GM23338 (cell line): ENCODE results near the gene PLEKHG5. TPM values are rescaled to one million over a fixed set of nuclear protein-coding genes. Genes with fewer than 3 reads are reported as not detected.
A peak's percentile ranks its signal among the peaks of the same experiment; 100 is the strongest.
"Not testable (repeated sequence)": the region's sequence is repeated elsewhere in the genome, so short reads cannot be mapped to it uniquely, and the experiment has no call there.

Experiments
- ATAC-seq: fragments of 200-7000 bp; cut with Tn5 transposase; 3 replicates; pipeline ENCODE4 v1.9.1; 2020
- DNase-seq: peaks from one replicate; pipeline ENCODE4 v3.0.0-alpha.2; 2015; ENCODE audit warnings: low spot score
- H2AFZ ChIP-seq: fragments of 200-600 bp; sonication (generic); 2 replicates; pipeline ENCODE4 v1.8.0; 2016; ENCODE audit warnings: antibody characterized with exemption, mild to moderate bottlenecking, moderate library complexity
- H3F3A ChIP-seq: fragments of 200-600 bp; sonication (generic); replicated peaks from 2 replicates; pipeline ENCODE4 v1.8.0; 2017; ENCODE audit warnings: antibody characterized with exemption, mixed run types, low read depth
- H3K27ac ChIP-seq: fragments of 200-600 bp; sonication (generic); 2 replicates; pipeline ENCODE4 v1.6.1; 2016; ENCODE audit warnings: low read depth
- H3K27me3 ChIP-seq: fragments of 200-600 bp; sonication (generic); 2 replicates; pipeline ENCODE4 v1.8.0; 2016; ENCODE audit warnings: mild to moderate bottlenecking, mixed run types, moderate library complexity; ENCODE audit not compliant: insufficient read depth
- H3K36me3 ChIP-seq: fragments of 200-600 bp; sonication (generic); 2 replicates; pipeline ENCODE4 v1.8.0; 2016; ENCODE audit warnings: mild to moderate bottlenecking; ENCODE audit not compliant: insufficient read depth
- H3K4me1 ChIP-seq: fragments of 200-600 bp; sonication (generic); 2 replicates; pipeline ENCODE4 v1.8.0; 2016; ENCODE audit warnings: mild to moderate bottlenecking, moderate library complexity; ENCODE audit not compliant: insufficient read depth
- H3K4me2 ChIP-seq: fragments of 200-600 bp; sonication (generic); 2 replicates; pipeline ENCODE4 v1.7.1; 2017; ENCODE audit warnings: mixed run types
- H3K4me3 ChIP-seq: fragments of 200-600 bp; sonication (generic); 2 replicates; pipeline ENCODE4 v1.6.1; 2016; ENCODE audit warnings: mixed run types
- H3K79me2 ChIP-seq: fragments of 200-600 bp; sonication (generic); replicated peaks from 2 replicates; pipeline ENCODE4 v1.8.0; 2017; ENCODE audit warnings: mild to moderate bottlenecking; ENCODE audit not compliant: insufficient read depth
- H3K9me2 ChIP-seq: fragments of 200-600 bp; sonication (generic); 2 replicates; pipeline ENCODE4 v1.8.0; 2017; ENCODE audit not compliant: insufficient read depth
- H4K20me1 ChIP-seq: fragments of 200-600 bp; sonication (generic); replicated peaks from 2 replicates; pipeline ENCODE4 v1.8.0; 2017; ENCODE audit warnings: mild to moderate bottlenecking; ENCODE audit not compliant: insufficient read depth
- H3K27ac Mint-ChIP-seq: 2 replicates; pipeline ENCODE4 v1.8.0; 2020; ENCODE audit warnings: inconsistent platforms, mild to moderate bottlenecking, moderate library complexity, mixed read lengths
- H3K27me3 Mint-ChIP-seq: 3 replicates; pipeline ENCODE4 v1.8.0; 2022; ENCODE audit warnings: low read depth, mild to moderate bottlenecking, moderate library complexity, mixed read lengths, inconsistent platforms; ENCODE audit not compliant: insufficient read depth, poor library complexity
- H3K36me3 Mint-ChIP-seq: 3 replicates; pipeline ENCODE4 v1.8.0; 2021; ENCODE audit warnings: low read depth, mild to moderate bottlenecking, inconsistent platforms, moderate library complexity, mixed read lengths
- H3K4me1 Mint-ChIP-seq: 3 replicates; pipeline ENCODE4 v1.8.0; 2020; ENCODE audit warnings: mild to moderate bottlenecking, inconsistent platforms, mixed read lengths
- H3K4me3 Mint-ChIP-seq: 3 replicates; pipeline ENCODE4 v1.8.0; 2021; ENCODE audit warnings: moderate library complexity, mild to moderate bottlenecking, inconsistent platforms, mixed read lengths
- H3K9me3 Mint-ChIP-seq: 3 replicates; pipeline ENCODE4 v1.8.0; 2020; ENCODE audit warnings: moderate library complexity, mild to moderate bottlenecking, inconsistent platforms, mixed read lengths
- EZH2phosphoT487 ChIP-seq: fragments of 200-600 bp; sonication (generic); IDR thresholded peaks from one replicate; pipeline ENCODE4 v1.8.1; 2018; ENCODE audit warnings: antibody characterized with exemption; ENCODE audit not compliant: unreplicated experiment
- POLR2AphosphoS5 ChIP-seq: IDR thresholded peaks from 2 replicates; pipeline ENCODE4 v1.6.1; 2016; ENCODE audit warnings: antibody characterized with exemption, low read depth
- ZNF331 ChIP-seq: fragments of 250-450 bp; sonication (Bioruptor Pico); IDR thresholded peaks from 2 replicates; pipeline ENCODE4 v1.5.0; 2020; ENCODE audit warnings: low read depth, mild to moderate bottlenecking, moderate library complexity
- polyA plus RNA-seq: library from polyadenylated mRNA; unstranded; fragments of >200 nt; fragmentation: Nextera tagmentation; extraction: Ambion mirVana; gene quantifications from 2 replicates; pipeline ENCODE4 v1.2.1, GENCODE V29; 2016
- total RNA-seq: library from RNA; depleted of rRNA; stranded (reverse); fragments of >200 nt; shearing (Covaris generic); gene quantifications from 2 replicates; pipeline ENCODE4 v1.2.3, GENCODE V29; 2014
- TF ChIP-seq, protein P1 (sequence below), 2 experiments: fragments of 200-600 bp in 1 of 2; sonication (generic) in 1 of 2; conservative IDR thresholded peaks; 2 replicates each; pipeline versions ENCODE4 v1.5.1 to v1.6.1; 2016 to 2017; ENCODE audit warnings: antibody characterized with exemption in 2 of 2, low read depth in 2 of 2, mild to moderate bottlenecking in 2 of 2, moderate library complexity in 1 of 2
- TF ChIP-seq, protein P2 (sequence below): fragments of 250-450 bp; sonication (Bioruptor Pico); IDR thresholded peaks from 2 replicates; pipeline ENCODE4 v1.5.0; 2020; ENCODE audit warnings: mild to moderate bottlenecking, moderate library complexity

PLEKHG5 gene
- total and polyA plus RNA-seq, 2 experiments from 2014 or later = 9.0 to 26.4 TPM

DNA sequence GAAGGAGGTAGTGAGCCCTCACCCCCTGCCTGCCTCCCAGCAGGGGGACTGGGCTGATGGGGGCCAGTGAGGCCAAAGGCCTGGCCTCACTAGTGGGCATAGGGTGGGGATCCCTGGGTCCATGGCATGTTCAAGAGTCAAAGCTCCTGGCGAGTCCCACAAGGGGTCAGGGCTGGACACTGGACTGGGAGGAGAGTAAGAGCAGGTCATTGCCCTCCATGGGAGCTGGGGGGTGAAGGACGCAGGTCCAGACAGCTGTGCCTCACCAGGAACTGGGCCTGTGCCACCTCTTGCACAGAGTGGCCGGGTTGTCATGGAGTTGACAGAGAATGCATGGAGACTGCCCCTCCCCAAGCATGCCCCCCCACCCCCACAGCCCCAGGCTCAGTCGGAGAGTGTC, 45.5 kb downstream of the PLEKHG5 start:
- H3K4me1 ChIP-seq, H3K9me2 ChIP-seq, H2AFZ ChIP-seq, H3K79me2 ChIP-seq, H3K36me3 ChIP-seq, H3F3A ChIP-seq, H3K27ac Mint-ChIP-seq, H4K20me1 ChIP-seq, H3K27ac ChIP-seq, H3K4me2 ChIP-seq, H3K4me3 Mint-ChIP-seq, ATAC-seq, DNase-seq, H3K9me3 Mint-ChIP-seq, H3K4me3 ChIP-seq, H3K36me3 Mint-ChIP-seq: not testable (repeated sequence)
- H3K27me3 ChIP-seq = peaks cover 12% of the 10 kb centered on the region
- peaks cover 30% of the 10 kb centered on the region for H3K4me1 Mint-ChIP-seq
- H3K27me3 Mint-ChIP-seq = peaks cover 22% of the 10 kb centered on the region

DNA sequence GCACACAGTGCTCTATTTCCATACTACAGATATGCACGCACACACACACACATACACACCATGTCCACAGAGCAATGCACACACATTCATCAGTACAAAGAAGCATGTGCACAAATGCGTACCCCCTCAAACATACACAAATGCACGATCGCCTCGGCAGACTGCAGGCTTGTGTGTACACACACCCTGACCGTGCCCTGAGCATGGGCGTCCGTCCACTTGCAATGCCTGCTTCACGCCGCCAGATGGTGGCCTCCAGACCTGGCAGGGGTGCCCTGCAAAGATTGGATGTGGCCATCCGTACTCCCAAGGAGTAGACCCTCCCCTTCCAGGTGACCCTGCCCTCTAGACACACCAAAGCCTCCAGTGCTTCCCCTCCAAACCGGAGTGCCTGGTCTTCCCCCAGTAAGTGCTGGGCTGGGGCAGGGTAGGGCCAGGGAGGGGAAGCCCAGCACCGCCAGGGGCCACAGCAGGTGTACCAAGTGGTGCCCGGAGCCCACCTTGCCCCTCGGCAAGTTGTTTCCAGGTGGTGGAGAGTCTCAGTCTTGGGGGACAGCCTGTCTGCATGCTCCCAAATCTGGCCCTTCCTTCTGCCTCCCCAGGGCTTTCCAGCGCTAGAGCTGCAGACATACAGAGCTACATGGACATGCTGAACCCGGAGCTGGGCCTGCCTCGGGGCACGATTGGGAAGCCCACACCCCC, 46.3 kb downstream of the PLEKHG5 start:
- H3K4me3 Mint-ChIP-seq = no peak overlapping the region
- no peak for TF ChIP-seq ZNF331 (CRISPR knock-in tag)
- TF ChIP-seq, protein P1, sequence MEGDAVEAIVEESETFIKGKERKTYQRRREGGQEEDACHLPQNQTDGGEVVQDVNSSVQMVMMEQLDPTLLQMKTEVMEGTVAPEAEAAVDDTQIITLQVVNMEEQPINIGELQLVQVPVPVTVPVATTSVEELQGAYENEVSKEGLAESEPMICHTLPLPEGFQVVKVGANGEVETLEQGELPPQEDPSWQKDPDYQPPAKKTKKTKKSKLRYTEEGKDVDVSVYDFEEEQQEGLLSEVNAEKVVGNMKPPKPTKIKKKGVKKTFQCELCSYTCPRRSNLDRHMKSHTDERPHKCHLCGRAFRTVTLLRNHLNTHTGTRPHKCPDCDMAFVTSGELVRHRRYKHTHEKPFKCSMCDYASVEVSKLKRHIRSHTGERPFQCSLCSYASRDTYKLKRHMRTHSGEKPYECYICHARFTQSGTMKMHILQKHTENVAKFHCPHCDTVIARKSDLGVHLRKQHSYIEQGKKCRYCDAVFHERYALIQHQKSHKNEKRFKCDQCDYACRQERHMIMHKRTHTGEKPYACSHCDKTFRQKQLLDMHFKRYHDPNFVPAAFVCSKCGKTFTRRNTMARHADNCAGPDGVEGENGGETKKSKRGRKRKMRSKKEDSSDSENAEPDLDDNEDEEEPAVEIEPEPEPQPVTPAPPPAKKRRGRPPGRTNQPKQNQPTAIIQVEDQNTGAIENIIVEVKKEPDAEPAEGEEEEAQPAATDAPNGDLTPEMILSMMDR (conservative IDR thresholded peaks at IDR 0.05; ENCODE audit: low read depth in 2 of 2) = peak; percentile 52 to 75
- peaks cover 13% of the 10 kb centered on the region for H3K27me3 ChIP-seq
- H3K27me3 Mint-ChIP-seq = peaks cover 19% of the 10 kb centered on the region
- H3K27ac Mint-ChIP-seq = no peak overlapping the region
- H3K79me2 ChIP-seq = no peaks in the 10 kb centered on the region
- H4K20me1 ChIP-seq = no peaks in the 10 kb centered on the region
- H3K4me3 ChIP-seq = no peak overlapping the region
- H3K36me3 ChIP-seq = no peaks in the 10 kb centered on the region
- H3K9me3 Mint-ChIP-seq = no peaks in the 10 kb centered on the region
- no peak overlapping the region for H3K27ac ChIP-seq
- H3K36me3 Mint-ChIP-seq = no peaks in the 10 kb centered on the region
- DNase-seq = peak; percentile 76
- no peak overlapping the region for H2AFZ ChIP-seq
- peaks cover 7% of the 10 kb centered on the region; the same call in 1 of the 2 replicates for H3K4me1 ChIP-seq
- H3K4me1 Mint-ChIP-seq = peaks cover 23% of the 10 kb centered on the region
- H3K9me2 ChIP-seq = no peaks in the 10 kb centered on the region
- no peak overlapping the region for H3K4me2 ChIP-seq
- H3F3A ChIP-seq = no peaks in the 10 kb centered on the region
- peak; percentile 1 for ATAC-seq

DNA sequence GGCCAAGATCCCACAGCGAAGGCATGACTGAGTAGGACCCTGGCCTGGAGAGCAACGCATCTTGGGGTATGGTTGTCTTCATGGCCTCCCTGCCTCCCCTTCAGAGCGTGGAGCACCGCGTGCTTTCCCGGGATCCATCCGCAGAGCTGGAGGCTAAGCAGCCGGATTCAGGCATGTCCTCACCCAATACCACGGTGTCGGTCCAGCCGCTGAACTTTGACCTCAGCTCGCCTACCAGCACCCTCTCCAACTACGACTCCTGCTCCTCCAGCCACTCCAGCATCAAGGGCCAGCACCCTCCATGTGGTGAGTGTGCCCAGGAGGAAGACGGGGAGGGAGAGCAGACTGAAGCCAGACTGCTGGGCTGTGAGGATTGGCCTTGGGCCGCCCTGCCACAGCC, 47.1 kb downstream of the PLEKHG5 start:
- Histone ChIP-seq H3K79me2 (no peaks in the 10 kb centered on the region), H3K27me3 (peaks cover 19% of the 10 kb centered on the region), H3K4me1 (peaks cover 4% of the 10 kb centered on the region; the same call in 1 of the 2 replicates), H3K9me2 (no peaks in the 10 kb centered on the region), H3K27ac (no peak overlapping the region), H4K20me1 (no peaks in the 10 kb centered on the region), H3K4me2 (no peak overlapping the region), H3F3A (no peaks in the 10 kb centered on the region), H3K4me3 (no peak overlapping the region), H3K36me3 (no peaks in the 10 kb centered on the region), H2AFZ (no peak overlapping the region)
- Mint-ChIP-seq H3K4me1 (peaks cover 19% of the 10 kb centered on the region), H3K36me3 (no peaks in the 10 kb centered on the region), H3K27ac (no peak overlapping the region), H3K4me3 (no peak overlapping the region), H3K27me3 (peaks cover 20% of the 10 kb centered on the region), H3K9me3 (no peaks in the 10 kb centered on the region)
- no peak for ATAC-seq
- DNase-seq = no peak
- TF ChIP-seq EZH2phosphoT487 = no peak
- TF ChIP-seq, protein P2, sequence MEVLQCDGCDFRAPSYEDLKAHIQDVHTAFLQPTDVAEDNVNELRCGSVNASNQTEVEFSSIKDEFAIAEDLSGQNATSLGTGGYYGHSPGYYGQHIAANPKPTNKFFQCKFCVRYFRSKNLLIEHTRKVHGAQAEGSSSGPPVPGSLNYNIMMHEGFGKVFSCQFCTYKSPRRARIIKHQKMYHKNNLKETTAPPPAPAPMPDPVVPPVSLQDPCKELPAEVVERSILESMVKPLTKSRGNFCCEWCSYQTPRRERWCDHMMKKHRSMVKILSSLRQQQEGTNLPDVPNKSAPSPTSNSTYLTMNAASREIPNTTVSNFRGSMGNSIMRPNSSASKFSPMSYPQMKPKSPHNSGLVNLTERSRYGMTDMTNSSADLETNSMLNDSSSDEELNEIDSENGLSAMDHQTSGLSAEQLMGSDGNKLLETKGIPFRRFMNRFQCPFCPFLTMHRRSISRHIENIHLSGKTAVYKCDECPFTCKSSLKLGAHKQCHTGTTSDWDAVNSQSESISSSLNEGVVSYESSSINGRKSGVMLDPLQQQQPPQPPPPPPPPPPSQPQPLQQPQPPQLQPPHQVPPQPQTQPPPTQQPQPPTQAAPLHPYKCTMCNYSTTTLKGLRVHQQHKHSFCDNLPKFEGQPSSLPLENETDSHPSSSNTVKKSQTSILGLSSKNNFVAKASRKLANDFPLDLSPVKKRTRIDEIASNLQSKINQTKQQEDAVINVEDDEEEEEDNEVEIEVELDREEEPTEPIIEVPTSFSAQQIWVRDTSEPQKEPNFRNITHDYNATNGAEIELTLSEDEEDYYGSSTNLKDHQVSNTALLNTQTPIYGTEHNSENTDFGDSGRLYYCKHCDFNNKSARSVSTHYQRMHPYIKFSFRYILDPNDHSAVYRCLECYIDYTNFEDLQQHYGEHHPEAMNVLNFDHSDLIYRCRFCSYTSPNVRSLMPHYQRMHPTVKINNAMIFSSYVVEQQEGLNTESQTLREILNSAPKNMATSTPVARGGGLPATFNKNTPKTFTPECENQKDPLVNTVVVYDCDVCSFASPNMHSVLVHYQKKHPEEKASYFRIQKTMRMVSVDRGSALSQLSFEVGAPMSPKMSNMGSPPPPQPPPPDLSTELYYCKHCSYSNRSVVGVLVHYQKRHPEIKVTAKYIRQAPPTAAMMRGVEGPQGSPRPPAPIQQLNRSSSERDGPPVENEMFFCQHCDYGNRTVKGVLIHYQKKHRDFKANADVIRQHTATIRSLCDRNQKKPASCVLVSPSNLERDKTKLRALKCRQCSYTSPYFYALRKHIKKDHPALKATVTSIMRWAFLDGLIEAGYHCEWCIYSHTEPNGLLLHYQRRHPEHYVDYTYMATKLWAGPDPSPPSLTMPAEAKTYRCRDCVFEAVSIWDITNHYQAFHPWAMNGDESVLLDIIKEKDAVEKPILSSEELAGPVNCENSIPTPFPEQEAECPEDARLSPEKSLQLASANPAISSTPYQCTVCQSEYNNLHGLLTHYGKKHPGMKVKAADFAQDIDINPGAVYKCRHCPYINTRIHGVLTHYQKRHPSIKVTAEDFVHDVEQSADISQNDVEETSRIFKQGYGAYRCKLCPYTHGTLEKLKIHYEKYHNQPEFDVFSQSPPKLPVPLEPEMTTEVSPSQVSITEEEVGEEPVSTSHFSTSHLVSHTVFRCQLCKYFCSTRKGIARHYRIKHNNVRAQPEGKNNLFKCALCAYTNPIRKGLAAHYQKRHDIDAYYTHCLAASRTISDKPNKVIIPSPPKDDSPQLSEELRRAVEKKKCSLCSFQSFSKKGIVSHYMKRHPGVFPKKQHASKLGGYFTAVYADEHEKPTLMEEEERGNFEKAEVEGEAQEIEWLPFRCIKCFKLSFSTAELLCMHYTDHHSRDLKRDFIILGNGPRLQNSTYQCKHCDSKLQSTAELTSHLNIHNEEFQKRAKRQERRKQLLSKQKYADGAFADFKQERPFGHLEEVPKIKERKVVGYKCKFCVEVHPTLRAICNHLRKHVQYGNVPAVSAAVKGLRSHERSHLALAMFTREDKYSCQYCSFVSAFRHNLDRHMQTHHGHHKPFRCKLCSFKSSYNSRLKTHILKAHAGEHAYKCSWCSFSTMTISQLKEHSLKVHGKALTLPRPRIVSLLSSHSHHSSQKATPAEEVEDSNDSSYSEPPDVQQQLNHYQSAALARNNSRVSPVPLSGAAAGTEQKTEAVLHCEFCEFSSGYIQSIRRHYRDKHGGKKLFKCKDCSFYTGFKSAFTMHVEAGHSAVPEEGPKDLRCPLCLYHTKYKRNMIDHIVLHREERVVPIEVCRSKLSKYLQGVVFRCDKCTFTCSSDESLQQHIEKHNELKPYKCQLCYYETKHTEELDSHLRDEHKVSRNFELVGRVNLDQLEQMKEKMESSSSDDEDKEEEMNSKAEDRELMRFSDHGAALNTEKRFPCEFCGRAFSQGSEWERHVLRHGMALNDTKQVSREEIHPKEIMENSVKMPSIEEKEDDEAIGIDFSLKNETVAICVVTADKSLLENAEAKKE (CRISPR knock-in tag) = no peak
- TF ChIP-seq, protein P1 (conservative IDR thresholded peaks at IDR 0.05; ENCODE audit: low read depth in 2 of 2) = no peak
- no peak for TF ChIP-seq POLR2AphosphoS5
